SK-N-SH (cell line): Measurements from ENCODE around the gene MARCHF3. TPM values are rescaled to one million over a fixed set of nuclear protein-coding genes. Genes with fewer than 3 reads are reported as not detected.
A peak's percentile ranks its signal among the peaks of the same experiment; 100 is the strongest.

Source experiments
- CTCF ChIA-PET: fragments of 300-600, 350-600 bp; formaldehyde crosslinking; extraction: SDS; loops from one replicate; lab custom pipeline; 2021; lab: Yijun Ruan, JAX
- POLR2A ChIA-PET: fragments of 350-600 bp; sonication (Branson Sonifier 250); formaldehyde crosslinking; extraction: SDS; loops from one replicate; lab custom pipeline; 2020; ENCODE audit warnings: antibody characterized with exemption, inconsistent platforms; lab: Yijun Ruan, JAX
- DNase-seq: peaks from one replicate; pipeline ENCODE4 v3.0.0; 2012
- H2AFZ ChIP-seq: fragments of 200-600 bp; sonication (generic); 2 replicates; pipeline ENCODE4 v1.8.1; 2016; ENCODE audit warnings: antibody characterized with exemption, mild to moderate bottlenecking, low read depth
- H3F3A ChIP-seq: fragments of 200-600 bp; sonication (generic); replicated peaks from 2 replicates; pipeline ENCODE3; 2016; ENCODE audit warnings: antibody characterized with exemption, mild to moderate bottlenecking; ENCODE audit not compliant: insufficient read depth
- H3K27ac ChIP-seq, 2 experiments: fragments of 200-500 bp in 1 of 2; fragments of 200-600 bp in 1 of 2; sonication (Bioruptor generic) in 1 of 2; sonication (generic), shearing (Covaris generic) in 1 of 2; 2 replicates each; pipeline versions ENCODE4 v1.5.1 to v1.6.1; 2014 to 2016; ENCODE audit warnings: low read depth in 2 of 2, inconsistent platforms in 1 of 2, low read length in 1 of 2, mild to moderate bottlenecking in 1 of 2, mixed read lengths in 1 of 2
- H3K27me3 ChIP-seq: fragments of 200-600 bp; sonication (generic), shearing (Covaris generic); 2 replicates; pipeline ENCODE4 v1.6.1; 2016; ENCODE audit warnings: mixed run types; ENCODE audit not compliant: insufficient read depth
- H3K36me3 ChIP-seq, 2 experiments: fragments of 200-500 bp in 1 of 2; fragments of 200-600 bp in 1 of 2; sonication (Bioruptor generic) in 1 of 2; sonication (generic) in 1 of 2; replicated peaks in 1 of 2; 2 replicates each; pipeline versions ENCODE3 to v1.5.1; 2014 to 2016; ENCODE audit warnings: low read length in 1 of 2, mild to moderate bottlenecking in 1 of 2; ENCODE audit not compliant: insufficient read depth in 2 of 2, control insufficient read depth in 1 of 2
- H3K4me1 ChIP-seq, 2 experiments: fragments of 200-500 bp in 1 of 2; fragments of 200-600 bp in 1 of 2; sonication (Bioruptor generic) in 1 of 2; sonication (generic), shearing (Covaris generic) in 1 of 2; 2 replicates each; pipeline versions ENCODE4 v1.5.1 to v1.6.1; 2014 to 2016; ENCODE audit warnings: low read depth in 1 of 2, low read length in 1 of 2, mixed run types in 1 of 2; ENCODE audit not compliant: insufficient read depth in 2 of 2, control insufficient read depth in 1 of 2
- H3K4me2 ChIP-seq: fragments of 200-600 bp; sonication (generic), shearing (Covaris generic); 2 replicates; pipeline ENCODE4 v1.6.1; 2017; ENCODE audit warnings: mixed run types
- H3K4me3 ChIP-seq, 2 experiments: fragments of 200-500 bp in 1 of 2; fragments of 200-600 bp in 1 of 2; sonication (Bioruptor generic) in 1 of 2; sonication (generic), shearing (Covaris generic) in 1 of 2; 2 replicates each; pipeline versions ENCODE4 v1.5.1 to v1.8.1; 2014 to 2016; ENCODE audit warnings: low read depth in 2 of 2, inconsistent platforms in 1 of 2, low read length in 1 of 2, mild to moderate bottlenecking in 1 of 2, mixed read lengths in 1 of 2, moderate library complexity in 1 of 2
- H3K79me2 ChIP-seq: fragments of 200-600 bp; sonication (generic); 2 replicates; pipeline ENCODE4 v1.8.1; 2017; ENCODE audit warnings: mild to moderate bottlenecking; ENCODE audit not compliant: insufficient read depth
- H3K9ac ChIP-seq: fragments of 200-600 bp; sonication (generic); 2 replicates; pipeline ENCODE4 v1.6.1; 2017; ENCODE audit warnings: mixed run types
- H3K9me2 ChIP-seq: fragments of 200-600 bp; sonication (generic); 2 replicates; pipeline ENCODE4 v1.6.1; 2017; ENCODE audit warnings: mixed run types
- H3K9me3 ChIP-seq: fragments of 200-600 bp; sonication (generic); 2 replicates; pipeline ENCODE4 v1.6.1; 2017; ENCODE audit warnings: mixed run types, mild to moderate bottlenecking, moderate library complexity
- H4K20me1 ChIP-seq: fragments of 200-600 bp; sonication (generic); 2 replicates; pipeline ENCODE4 v1.6.1; 2017; ENCODE audit warnings: mild to moderate bottlenecking, mixed run types; ENCODE audit not compliant: insufficient read depth
- CHD2 ChIP-seq: fragments of 150-350 bp; IDR thresholded peaks from 2 replicates; pipeline ENCODE4 v1.6.1; 2018; ENCODE audit warnings: low read length; ENCODE audit not compliant: partially characterized antibody
- ELF1 ChIP-seq: IDR thresholded peaks from 2 replicates; pipeline ENCODE4 v1.4.0; 2012
- FOXM1 ChIP-seq: IDR thresholded peaks from 2 replicates; pipeline ENCODE4 v1.4.0; 2012; ENCODE audit warnings: low read depth, mild to moderate bottlenecking
- GABPA ChIP-seq: IDR thresholded peaks from 2 replicates; pipeline ENCODE4 v1.4.0; 2012; ENCODE audit warnings: low read depth, mild to moderate bottlenecking
- IRF3 ChIP-seq: fragments of 150-350 bp; IDR thresholded peaks from 2 replicates; pipeline ENCODE4 v1.6.1; 2016; ENCODE audit warnings: mild to moderate bottlenecking, low read depth, low read length
- JUND ChIP-seq: IDR thresholded peaks from 2 replicates; pipeline ENCODE4 v1.4.0; 2012
- POLR2AphosphoS5 ChIP-seq: IDR thresholded peaks from 2 replicates; pipeline ENCODE4 v1.6.1; 2012; ENCODE audit warnings: low read depth, low read length
- SIN3A ChIP-seq: IDR thresholded peaks from 2 replicates; pipeline ENCODE4 v1.6.1; 2012; ENCODE audit warnings: low read depth, mild to moderate bottlenecking, low read length, moderate library complexity, borderline replicate concordance
- TAF1 ChIP-seq: IDR thresholded peaks from 2 replicates; pipeline ENCODE4 v1.6.1; 2012; ENCODE audit warnings: low read depth, mild to moderate bottlenecking, low read length, moderate library complexity, borderline replicate concordance
- TCF12 ChIP-seq: IDR thresholded peaks from 2 replicates; pipeline ENCODE4 v1.4.0; 2012
- WGBS: methylation state at CpG from one replicate; pipeline ENCODE4 v1.1.6; 2017; ENCODE audit warnings: low lambda C conversion rate; 5-methylcytosine and 5-hydroxymethylcytosine counted together
- polyA plus RNA-seq, 3 experiments: library from polyadenylated mRNA; depleted of rRNA; stranded (reverse); fragments of >200 nt; gene quantifications; 2 replicates each; pipeline ENCODE4 v1.2.3, GENCODE V29; 2012

Gene MARCHF3
- polyA plus RNA-seq, 1 of the 3 experiments (the other 2 are of a cell fraction), result 21.5 TPM

- CTCF ChIA-PET, result interaction anchor here (0.7 kb wide), 1 partner anchor 26 kb away, joined by 3 read pairs; no protein-coding TSS in a partner anchor
Observed at GRCh38 chr5:127003798-127004495, 26.4 kb downstream of the MARCHF3 start.

GRCh38 chr5:127002390-127002789, 28.0 kb downstream of the MARCHF3 start:
- H2AFZ ChIP-seq, result no peak overlapping the region

More at GRCh38 chr5:127003798-127004495, 26.4 kb downstream of the MARCHF3 start:
- Histone ChIP-seq H3K4me1 (peaks cover 13 to 17% of the 10 kb centered on the region in 2 experiments), H3K9ac (no peak overlapping the region), H3K36me3 (no peaks in the 10 kb centered on the region), H3K9me2 (no peaks in the 10 kb centered on the region), H3K27ac (no peak overlapping the region), H2AFZ (no peak overlapping the region), H3K27me3 (no peaks in the 10 kb centered on the region), H3K79me2 (peaks cover 44% of the 10 kb centered on the region), H3K4me2 (no peak overlapping the region), H3K4me3 (no peak overlapping the region), H3K9me3 (no peaks in the 10 kb centered on the region), H3F3A (peaks cover 24% of the 10 kb centered on the region), H4K20me1 (no peaks in the 10 kb centered on the region)
- DNase-seq, result no peak
- TF ChIP-seq TCF12 (no peak), CHD2 (no peak), TAF1 (no peak), JUND (no peak)
- POLR2A ChIA-PET, result no interaction called here
- 92% methylated on average over 7 of the region's 7 CpGs for WGBS

More at GRCh38 chr5:127002390-127002789, 28.0 kb downstream of the MARCHF3 start:
- no peaks in the 10 kb centered on the region for H3K36me3 ChIP-seq
- 43% methylated on average over 3 of the region's 3 CpGs for WGBS
- peak overlapping the region; percentile 77 to 93 for H3K27ac ChIP-seq
- H3K4me1 ChIP-seq, result peaks cover 22 to 24% of the 10 kb centered on the region in 2 experiments
- no peak overlapping the region for H3K4me3 ChIP-seq
- no peaks in the 10 kb centered on the region for H3K9me3 ChIP-seq
- POLR2A ChIA-PET, result no interaction called here
- peak overlapping the region; percentile 40; the same call in 1 of the 2 replicates for H3K4me2 ChIP-seq
- H3K79me2 ChIP-seq, result peaks cover 50% of the 10 kb centered on the region; the same call in 1 of the 2 replicates
- CTCF ChIA-PET, result interaction anchor here (0.9 kb wide), 1 partner anchor 25 kb away, joined by 3 read pairs; no protein-coding TSS in a partner anchor
- TF ChIP-seq ELF1 (no peak), SIN3A (no peak), FOXM1 (no peak), IRF3 (no peak), POLR2AphosphoS5 (no peak), GABPA (no peak)
- H4K20me1 ChIP-seq, result no peaks in the 10 kb centered on the region
- H3K9ac ChIP-seq, result peak overlapping the region; percentile 59
- no peaks in the 10 kb centered on the region for H3K27me3 ChIP-seq
- H3F3A ChIP-seq, result peaks cover 24% of the 10 kb centered on the region
- no peaks in the 10 kb centered on the region for H3K9me2 ChIP-seq
- DNase-seq, result peak; percentile 21
